ENCODE data around the gene COQ9. TPM values are rescaled to one million over a fixed set of nuclear protein-coding genes. Genes with fewer than 3 reads are reported as not detected.

COQ9 gene
- total RNA-seq, 1 experiment from 2014 or later = 32.9 TPM

DNA sequence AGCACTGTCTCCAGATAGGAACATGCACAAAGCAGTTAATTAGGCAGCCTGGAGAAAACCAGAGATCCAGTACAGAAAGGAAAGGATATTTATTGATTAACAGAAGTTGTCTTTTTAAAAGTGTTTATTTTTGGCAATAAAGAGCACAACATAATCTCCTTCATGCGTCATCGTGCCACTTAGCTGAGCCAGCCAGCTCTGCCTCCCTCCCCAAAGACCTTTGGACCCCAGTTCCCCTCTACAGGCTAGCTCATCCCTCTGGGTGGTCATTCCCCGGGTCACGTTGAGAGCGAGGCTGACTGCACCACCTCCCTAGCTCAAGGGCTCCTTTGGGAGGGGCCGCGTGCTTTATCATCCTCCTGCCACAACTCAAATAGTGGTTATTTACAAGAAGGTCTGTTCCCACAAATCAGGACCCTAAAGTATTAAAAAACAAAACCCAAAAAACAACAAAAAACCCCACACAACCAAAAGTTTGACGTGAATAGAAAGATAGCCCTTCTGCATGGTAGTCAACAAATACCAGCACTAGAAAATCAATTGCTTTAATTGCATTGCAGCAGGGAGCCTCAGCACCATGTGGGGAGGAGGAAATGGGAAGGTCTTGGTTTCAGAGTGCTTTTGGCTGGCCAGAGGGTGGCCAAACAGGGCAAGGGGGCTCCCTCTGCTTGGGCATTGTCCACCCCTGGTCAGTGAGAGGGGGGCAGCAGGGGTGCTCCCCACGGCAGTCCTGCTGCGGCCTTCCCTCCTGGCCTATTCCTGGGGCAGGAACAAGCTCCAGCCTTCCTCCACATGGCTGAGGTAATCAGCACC is 24.8 kb downstream of the COQ9 start:
- no peak overlapping the region for H2BK5ac ChIP-seq (ENCODE audit: insufficient read length, low read length)
- no peak overlapping the region for H2AK5ac ChIP-seq (ENCODE audit: insufficient read length, low read length)
- H3K79me1 ChIP-seq (ENCODE audit: insufficient read depth, low read depth, low read length, poor library complexity, severe bottlenecking) = no peaks in the 10 kb centered on the region
- no peak for TF ChIP-seq CTCF (conservative IDR thresholded peaks at IDR 0.05)
- no peak overlapping the region for H2BK12ac ChIP-seq (ENCODE audit: insufficient read length, low read depth, low read length)
- peak overlapping the region; percentile 22 to 74; a peak in 4 of 5 replicates for H3K4me3 Mint-ChIP-seq
- H3K9me3 Mint-ChIP-seq = no peaks in the 10 kb centered on the region
- no peak overlapping the region for H4K5ac ChIP-seq (ENCODE audit: insufficient read length, low read depth, low read length)
- no peak overlapping the region for H3K23ac ChIP-seq (ENCODE audit: insufficient read length, low read depth, low read length)
- H2BK120ac ChIP-seq (ENCODE audit: low read depth, low read length, poor library complexity, severe bottlenecking) = no peak overlapping the region
- no peak overlapping the region for H3K9ac ChIP-seq (ENCODE audit: extremely low read depth, insufficient read length, low read length)
- H2BK15ac ChIP-seq (ENCODE audit: low read depth, low read length) = no peak overlapping the region
- H3K4ac ChIP-seq (ENCODE audit: low read depth, low read length) = no peak overlapping the region
- H3K27ac ChIP-seq (ENCODE audit: insufficient read length, low read depth, low read length) = peak overlapping the region; percentile 28
- H3K14ac ChIP-seq (ENCODE audit: insufficient read depth, low read length) = no peak overlapping the region; the same call in 1 of the 2 replicates
- peaks cover 29 to 56% (median 48%) of the 10 kb centered on the region in 3 experiments for H3K36me3 Mint-ChIP-seq (ENCODE audit: insufficient read depth in 1 of 3, low read depth in 3 of 3)
- H3K27ac Mint-ChIP-seq = peak overlapping the region; percentile 17 to 86 (median 79); a peak in 6 of 7 replicates
- H3K27me3 Mint-ChIP-seq (ENCODE audit: low read depth) = no peaks in the 10 kb centered on the region
- H3K4me2 ChIP-seq (ENCODE audit: insufficient read depth, insufficient read length, low read length) = no peak overlapping the region
- H4K20me1 ChIP-seq (ENCODE audit: control insufficient read depth, insufficient read depth, insufficient read length) = no peaks in the 10 kb centered on the region
- H3K23me2 ChIP-seq (ENCODE audit: insufficient read length, low read depth, low read length, poor library complexity, severe bottlenecking) = no peaks in the 10 kb centered on the region
- H3T11ph ChIP-seq (ENCODE audit: low read length) = no peak overlapping the region
- peak; percentile 43 for DNase-seq
- peaks cover 25 to 37% of the 10 kb centered on the region in 2 experiments for H3K4me1 Mint-ChIP-seq
- H3K4me1 ChIP-seq (ENCODE audit: insufficient read depth, low read length) = peaks cover 14% of the 10 kb centered on the region; the same call in 1 of the 2 replicates
- H3K27me3 ChIP-seq (ENCODE audit: insufficient read depth, low read length) = no peaks in the 10 kb centered on the region
- no peak overlapping the region for H2BK20ac ChIP-seq (ENCODE audit: low read depth, low read length, poor library complexity, severe bottlenecking)
- no peaks in the 10 kb centered on the region for H3K9me3 ChIP-seq (ENCODE audit: control insufficient read depth, low read depth, low read length)
- WGBS (ENCODE audit: extremely low coverage, insufficient read length, low lambda C conversion rate) = no CpG with 5 or more reads among the region's 10 CpGs
- no peak overlapping the region for H2AFZ ChIP-seq (ENCODE audit: low read length)
- no peak overlapping the region for H3K18ac ChIP-seq (ENCODE audit: insufficient read length, low read depth, low read length)
- H3K56ac ChIP-seq (ENCODE audit: insufficient read length, low read depth, low read length) = no peak overlapping the region
- no peak overlapping the region for H4K91ac ChIP-seq (ENCODE audit: insufficient read length, low read depth, low read length)
- no peak overlapping the region for H4K8ac ChIP-seq (replicated peaks; ENCODE audit: insufficient read length, low read depth, low read length)
- no peaks in the 10 kb centered on the region for H3K79me2 ChIP-seq (ENCODE audit: insufficient read depth, low read length)

Data from H9 (cell line).